Neuron (in vitro differentiated cells): ENCODE results near the gene CCNY.
A peak's percentile ranks its signal among the peaks of the same experiment; 100 is the strongest.

Experiments
- H2AFZ ChIP-seq: one replicate; pipeline ENCODE4 v1.6.1; 2013; ENCODE audit warnings: low read depth, mild to moderate bottlenecking, inconsistent platforms, low read length, moderate library complexity
- H3K27me3 ChIP-seq: one replicate; pipeline ENCODE4 v1.6.1; 2013; ENCODE audit warnings: low read length; ENCODE audit not compliant: insufficient read depth
- H3K36me3 ChIP-seq: one replicate; pipeline ENCODE4 v1.6.1; 2013; ENCODE audit warnings: low read length; ENCODE audit not compliant: insufficient read depth
- H3K4me1 ChIP-seq: one replicate; pipeline ENCODE4 v1.6.1; 2013; ENCODE audit warnings: low read length; ENCODE audit not compliant: insufficient read depth
- H3K4me3 ChIP-seq: 2 replicates; pipeline ENCODE4 v1.5.1; 2013; ENCODE audit warnings: mild to moderate bottlenecking, low read length, moderate library complexity
- H3K9me3 ChIP-seq: one replicate; pipeline ENCODE4 v1.6.1; 2013; ENCODE audit warnings: low read length

Gene CCNY

GRCh38 chr10:35456784-35457183, 120.5 kb downstream of the CCNY start:
- no peak overlapping the region for H3K4me3 ChIP-seq
- no peaks in the 10 kb centered on the region for H3K9me3 ChIP-seq
- H3K27me3 ChIP-seq: no peaks in the 10 kb centered on the region
- H2AFZ ChIP-seq: no peak overlapping the region
- peaks cover 39% of the 10 kb centered on the region for H3K4me1 ChIP-seq
- H3K36me3 ChIP-seq: no peaks in the 10 kb centered on the region

GRCh38 chr10:35458500-35459448, 122.5 kb downstream of the CCNY start:
- no peaks in the 10 kb centered on the region for H3K27me3 ChIP-seq
- no peaks in the 10 kb centered on the region for H3K36me3 ChIP-seq
- no peak overlapping the region for H2AFZ ChIP-seq
- H3K9me3 ChIP-seq: no peaks in the 10 kb centered on the region
- peaks cover 57% of the 10 kb centered on the region for H3K4me1 ChIP-seq
- no peak overlapping the region for H3K4me3 ChIP-seq

GRCh38 chr10:35459449-35459847, 123.1 kb downstream of the CCNY start:
- Histone ChIP-seq H2AFZ (no peak overlapping the region), H3K36me3 (no peaks in the 10 kb centered on the region), H3K9me3 (no peaks in the 10 kb centered on the region), H3K4me3 (no peak overlapping the region), H3K27me3 (no peaks in the 10 kb centered on the region), H3K4me1 (peaks cover 64% of the 10 kb centered on the region)

GRCh38 chr10:35460852-35461460, 124.6 kb downstream of the CCNY start:
- Histone ChIP-seq H3K4me1 (peaks cover 73% of the 10 kb centered on the region), H3K9me3 (no peaks in the 10 kb centered on the region), H2AFZ (no peak overlapping the region), H3K36me3 (no peaks in the 10 kb centered on the region), H3K27me3 (no peaks in the 10 kb centered on the region), H3K4me3 (no peak overlapping the region)

GRCh38 chr10:35462491-35462934, 126.2 kb downstream of the CCNY start:
- Histone ChIP-seq H3K36me3 (no peaks in the 10 kb centered on the region), H3K9me3 (no peaks in the 10 kb centered on the region), H2AFZ (no peak overlapping the region), H3K4me1 (peaks cover 74% of the 10 kb centered on the region), H3K4me3 (no peak overlapping the region), H3K27me3 (no peaks in the 10 kb centered on the region)

GRCh38 chr10:35463105-35463867, 127.0 kb downstream of the CCNY start:
- no peak overlapping the region for H2AFZ ChIP-seq
- H3K36me3 ChIP-seq: no peaks in the 10 kb centered on the region
- peaks cover 77% of the 10 kb centered on the region for H3K4me1 ChIP-seq
- no peak overlapping the region for H3K4me3 ChIP-seq
- no peaks in the 10 kb centered on the region for H3K9me3 ChIP-seq
- no peaks in the 10 kb centered on the region for H3K27me3 ChIP-seq

GRCh38 chr10:35463878-35464277, 127.6 kb downstream of the CCNY start:
- Histone ChIP-seq H3K36me3 (no peaks in the 10 kb centered on the region), H3K4me1 (peaks cover 74% of the 10 kb centered on the region), H3K27me3 (no peaks in the 10 kb centered on the region), H3K4me3 (no peak overlapping the region), H3K9me3 (no peaks in the 10 kb centered on the region), H2AFZ (no peak overlapping the region)

GRCh38 chr10:35464825-35465456, 128.6 kb downstream of the CCNY start:
- no peak overlapping the region for H2AFZ ChIP-seq
- peak overlapping the region; percentile 37 for H3K4me3 ChIP-seq
- H3K36me3 ChIP-seq: no peaks in the 10 kb centered on the region
- no peaks in the 10 kb centered on the region for H3K9me3 ChIP-seq
- H3K27me3 ChIP-seq: no peaks in the 10 kb centered on the region
- H3K4me1 ChIP-seq: peaks cover 74% of the 10 kb centered on the region

- Histone ChIP-seq H3K36me3 (no peaks in the 10 kb centered on the region), H3K4me1 (peaks cover 81% of the 10 kb centered on the region), H2AFZ (no peak overlapping the region), H3K4me3 (peak overlapping the region; percentile 37), H3K9me3 (no peaks in the 10 kb centered on the region), H3K27me3 (no peaks in the 10 kb centered on the region)
Observed at GRCh38 chr10:35465673-35466072, 129.4 kb downstream of the CCNY start.

GRCh38 chr10:35466170-35466569, 129.9 kb downstream of the CCNY start:
- H3K27me3 ChIP-seq: no peaks in the 10 kb centered on the region
- H3K4me1 ChIP-seq: peaks cover 84% of the 10 kb centered on the region
- no peaks in the 10 kb centered on the region for H3K36me3 ChIP-seq
- no peak overlapping the region for H2AFZ ChIP-seq
- no peak overlapping the region for H3K4me3 ChIP-seq
- H3K9me3 ChIP-seq: no peaks in the 10 kb centered on the region

- Histone ChIP-seq H3K27me3 (no peaks in the 10 kb centered on the region), H3K4me1 (peaks cover 85% of the 10 kb centered on the region), H3K36me3 (no peaks in the 10 kb centered on the region)
Observed at GRCh38 chr10:35466661-35467060, 130.4 kb downstream of the CCNY start.

GRCh38 chr10:35467186-35467585, 130.9 kb downstream of the CCNY start:
- no peaks in the 10 kb centered on the region for H3K9me3 ChIP-seq
- peaks cover 82% of the 10 kb centered on the region for H3K4me1 ChIP-seq
- H3K27me3 ChIP-seq: no peaks in the 10 kb centered on the region
- no peaks in the 10 kb centered on the region for H3K36me3 ChIP-seq
- no peak overlapping the region for H3K4me3 ChIP-seq
- H2AFZ ChIP-seq: no peak overlapping the region

More at GRCh38 chr10:35466661-35467060, 130.4 kb downstream of the CCNY start:
- no peak overlapping the region for H3K4me3 ChIP-seq
- H2AFZ ChIP-seq: no peak overlapping the region
- H3K9me3 ChIP-seq: no peaks in the 10 kb centered on the region
